HEK293 (cell line): ENCODE data around the gene CERS4.

Experiments
- CTCF ChIA-PET: fragments of 350-600 bp; formaldehyde crosslinking; extraction: SDS; loops from one replicate; lab custom pipeline; 2021; ENCODE audit warnings: antibody characterized with exemption; lab: Yijun Ruan, JAX
- POLR2A ChIA-PET: fragments of 300-600 bp; formaldehyde crosslinking; extraction: SDS; loops from one replicate; lab custom pipeline; 2020; ENCODE audit warnings: antibody characterized with exemption, inconsistent platforms; lab: Yijun Ruan, JAX
- H3K27ac ChIP-seq: fragments of 200-500 bp; sonication (Bioruptor generic); 2 replicates; pipeline ENCODE4 v1.5.1; 2014; ENCODE audit warnings: low read depth, low read length, control low read depth, inconsistent platforms; ENCODE audit errors: extremely low read depth
- H3K36me3 ChIP-seq, 2 experiments: fragments of 200-500 bp in 1 of 2; sonication (Bioruptor generic) in 1 of 2; 1 replicate in 1 of 2; 2 replicates in 1 of 2; pipeline ENCODE4 v1.5.1; 2014 to 2017; ENCODE audit warnings: inconsistent platforms in 2 of 2, low read length in 2 of 2; ENCODE audit not compliant: control insufficient read depth in 2 of 2, insufficient read depth in 1 of 2
- H3K4me1 ChIP-seq: fragments of 200-500 bp; sonication (Bioruptor generic); 2 replicates; pipeline ENCODE4 v1.5.1; 2014; ENCODE audit warnings: mild to moderate bottlenecking, low read length, inconsistent platforms; ENCODE audit not compliant: control insufficient read depth, insufficient read depth
- H3K4me3 ChIP-seq: 2 replicates; pipeline ENCODE4 v1.5.1; 2011; ENCODE audit warnings: low read depth, mild to moderate bottlenecking, control low read depth, low read length, moderate library complexity
- H3K9me3 ChIP-seq: fragments of 200-500 bp; sonication (Bioruptor generic); 2 replicates; pipeline ENCODE4 v1.5.1; 2014; ENCODE audit warnings: low read depth, low read length, inconsistent platforms; ENCODE audit not compliant: control insufficient read depth, insufficient read depth
- KLF10 ChIP-seq: fragments of 450-650 bp; IDR thresholded peaks from 2 replicates; pipeline ENCODE4 v1.5.1; 2018; ENCODE audit warnings: missing biosample characterization, mild to moderate bottlenecking, missing genetic modification characterization
- REPIN1 ChIP-seq: fragments of 450-650 bp; formaldehyde crosslinking; IDR thresholded peaks from 2 replicates; pipeline ENCODE4 v1.5.1; 2017; ENCODE audit warnings: missing biosample characterization, missing genetic modification characterization, low read depth
- ZBTB48 ChIP-seq: fragments of 450-650 bp; formaldehyde crosslinking; IDR thresholded peaks from 2 replicates; pipeline ENCODE4 v1.5.1; 2016; ENCODE audit warnings: missing biosample characterization, missing genetic modification characterization
- ZFHX2 ChIP-seq: fragments of 450-650 bp; formaldehyde crosslinking; conservative IDR thresholded peaks from 2 replicates; pipeline ENCODE4 v1.5.1; 2016; ENCODE audit warnings: missing biosample characterization, missing genetic modification characterization
- ZFP41 ChIP-seq: fragments of 450-650 bp; formaldehyde crosslinking; IDR thresholded peaks from 2 replicates; pipeline ENCODE4 v1.5.1; 2016; ENCODE audit warnings: missing biosample characterization, missing genetic modification characterization, borderline replicate concordance
- ZIC2 ChIP-seq: fragments of 450-650 bp; formaldehyde crosslinking; IDR thresholded peaks from 2 replicates; pipeline ENCODE4 v1.5.1; 2016; ENCODE audit warnings: missing biosample characterization, missing genetic modification characterization
- ZNF133 ChIP-seq: fragments of 450-650 bp; formaldehyde crosslinking; IDR thresholded peaks from 2 replicates; pipeline ENCODE4 v1.5.1; 2016; ENCODE audit warnings: missing biosample characterization, missing genetic modification characterization
- ZNF239 ChIP-seq: fragments of 450-650 bp; formaldehyde crosslinking; IDR thresholded peaks from 2 replicates; pipeline ENCODE4 v1.5.1; 2016; ENCODE audit warnings: missing biosample characterization, missing genetic modification characterization
- ZNF248 ChIP-seq: fragments of 450-650 bp; formaldehyde crosslinking; IDR thresholded peaks from 2 replicates; pipeline ENCODE4 v1.5.1; 2017; ENCODE audit warnings: missing biosample characterization, missing genetic modification characterization
- ZNF274 ChIP-seq, 2 experiments: fragments of 200-500 bp in 1 of 2; fragments of 450-650 bp in 1 of 2; sonication (Bioruptor generic) in 1 of 2; formaldehyde crosslinking in 1 of 2; IDR thresholded peaks; 2 replicates each; pipeline versions ENCODE4 v1.5.1 to v1.6.1; 2014 to 2016; ENCODE audit warnings: borderline replicate concordance in 1 of 2, inconsistent platforms in 1 of 2, low read length in 1 of 2, missing biosample characterization in 1 of 2, missing genetic modification characterization in 1 of 2
- ZNF366 ChIP-seq: fragments of 450-650 bp; formaldehyde crosslinking; conservative IDR thresholded peaks from 2 replicates; pipeline ENCODE4 v1.5.1; 2016; ENCODE audit warnings: missing biosample characterization, missing genetic modification characterization
- ZNF37A ChIP-seq: fragments of 450-650 bp; IDR thresholded peaks from 2 replicates; pipeline ENCODE4 v1.5.1; 2018; ENCODE audit warnings: missing biosample characterization, missing genetic modification characterization
- ZNF394 ChIP-seq: fragments of 450-650 bp; formaldehyde crosslinking; IDR thresholded peaks from 2 replicates; pipeline ENCODE4 v1.5.1; 2016; ENCODE audit warnings: missing biosample characterization, missing genetic modification characterization, mild to moderate bottlenecking, moderate library complexity, borderline replicate concordance
- ZNF404 ChIP-seq: fragments of 450-650 bp; formaldehyde crosslinking; IDR thresholded peaks from 2 replicates; pipeline ENCODE4 v1.5.1; 2017; ENCODE audit warnings: missing biosample characterization, missing genetic modification characterization
- ZNF449 ChIP-seq: fragments of 450-650 bp; formaldehyde crosslinking; IDR thresholded peaks from 2 replicates; pipeline ENCODE4 v1.5.1; 2017; ENCODE audit warnings: missing biosample characterization, mild to moderate bottlenecking, missing genetic modification characterization, moderate library complexity
- ZNF701 ChIP-seq: fragments of 450-650 bp; formaldehyde crosslinking; IDR thresholded peaks from 2 replicates; pipeline ENCODE4 v1.5.1; 2016; ENCODE audit warnings: missing biosample characterization, missing genetic modification characterization
- ZNF747 ChIP-seq: fragments of 450-650 bp; formaldehyde crosslinking; IDR thresholded peaks from 2 replicates; pipeline ENCODE4 v1.5.1; 2016; ENCODE audit warnings: missing biosample characterization, missing genetic modification characterization
- ZSCAN23 ChIP-seq: fragments of 450-650 bp; formaldehyde crosslinking; IDR thresholded peaks from 2 replicates; pipeline ENCODE4 v1.5.1; 2016; ENCODE audit warnings: missing biosample characterization, missing genetic modification characterization

The CERS4 gene

DNA sequence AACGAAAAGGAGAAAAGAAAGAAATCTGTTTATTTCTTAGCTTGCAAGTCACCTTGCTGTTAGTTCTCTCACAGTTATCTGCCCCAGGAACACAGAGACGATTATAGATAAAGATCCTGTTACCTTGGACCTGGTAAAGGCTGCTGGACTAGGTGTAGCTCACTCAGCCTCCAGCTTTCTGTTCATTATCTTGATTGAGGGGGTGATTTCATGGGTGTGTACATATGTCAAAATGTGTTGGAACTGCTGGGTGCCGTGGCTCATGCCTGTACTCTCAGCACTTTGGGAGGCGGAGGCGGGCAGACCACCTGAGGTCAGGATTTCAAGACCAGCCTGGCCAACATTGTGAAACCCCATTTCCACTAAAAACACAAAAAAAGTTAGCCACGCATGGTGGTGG, 27.9 kb downstream of the CERS4 start:
- Histone ChIP-seq H3K4me1 (peaks cover 3% of the 10 kb centered on the region; the same call in 1 of the 2 replicates), H3K4me3 (no peak overlapping the region), H3K27ac (no peak overlapping the region), H3K9me3 (no peaks in the 10 kb centered on the region), H3K36me3 (no peaks in the 10 kb centered on the region; a peak in 1 of 3 replicates)
- POLR2A ChIA-PET, result no interaction called here
- TF ChIP-seq ZFHX2 (tag by site-specific recombination) (0 out of 2 replicates have a peak, but pooled peaks have one; percentile 4), ZNF248 (tag by site-specific recombination) (no peak), ZSCAN23 (tag by site-specific recombination) (no peak), ZIC2 (tag by site-specific recombination) (no peak), ZNF274 (IDR thresholded peaks at IDR 0.05; ENCODE audit: low read length) (no peak), ZNF274 (tag by site-specific recombination; IDR thresholded peaks at IDR 0.05; ENCODE audit: borderline replicate concordance) (no peak), ZFP41 (tag by site-specific recombination) (no peak), ZNF394 (tag by site-specific recombination) (no peak)
- CTCF ChIA-PET, result interaction anchor here (0.6 to 0.8 kb wide), 2 partner anchors 15 to 19 kb away, joined by 3 read pairs; no protein-coding TSS in a partner anchor

- TF ChIP-seq ZNF701 (tag by site-specific recombination), result no peak
- TF ChIP-seq ZNF404 (tag by site-specific recombination), result no peak
- TF ChIP-seq REPIN1, result no peak
- no peak for TF ChIP-seq KLF10 (tag by site-specific recombination)
- no peak for TF ChIP-seq ZNF37A
- TF ChIP-seq ZNF747, result no peak
- no peak for TF ChIP-seq ZNF366 (tag by site-specific recombination)
- TF ChIP-seq ZNF239 (tag by site-specific recombination), result no peak
- TF ChIP-seq ZBTB48 (tag by site-specific recombination), result no peak
- TF ChIP-seq, all 188 proteins: peak for 0
- ChIA-PET CTCF (no interaction called here), POLR2A (no interaction called here)
- H3K9me3 ChIP-seq, result no peaks in the 10 kb centered on the region
- H3K27ac ChIP-seq, result no peak overlapping the region
- H3K4me1 ChIP-seq, result peaks cover 3% of the 10 kb centered on the region; the same call in 1 of the 2 replicates
- no peak overlapping the region for H3K4me3 ChIP-seq
- peaks cover 0 to 5% of the 10 kb centered on the region in 2 experiments; a peak in 1 of 3 replicates for H3K36me3 ChIP-seq
These were observed 29.1 kb downstream of the CERS4 start for GRCh38 chr19:8238251-8238650.

DNA sequence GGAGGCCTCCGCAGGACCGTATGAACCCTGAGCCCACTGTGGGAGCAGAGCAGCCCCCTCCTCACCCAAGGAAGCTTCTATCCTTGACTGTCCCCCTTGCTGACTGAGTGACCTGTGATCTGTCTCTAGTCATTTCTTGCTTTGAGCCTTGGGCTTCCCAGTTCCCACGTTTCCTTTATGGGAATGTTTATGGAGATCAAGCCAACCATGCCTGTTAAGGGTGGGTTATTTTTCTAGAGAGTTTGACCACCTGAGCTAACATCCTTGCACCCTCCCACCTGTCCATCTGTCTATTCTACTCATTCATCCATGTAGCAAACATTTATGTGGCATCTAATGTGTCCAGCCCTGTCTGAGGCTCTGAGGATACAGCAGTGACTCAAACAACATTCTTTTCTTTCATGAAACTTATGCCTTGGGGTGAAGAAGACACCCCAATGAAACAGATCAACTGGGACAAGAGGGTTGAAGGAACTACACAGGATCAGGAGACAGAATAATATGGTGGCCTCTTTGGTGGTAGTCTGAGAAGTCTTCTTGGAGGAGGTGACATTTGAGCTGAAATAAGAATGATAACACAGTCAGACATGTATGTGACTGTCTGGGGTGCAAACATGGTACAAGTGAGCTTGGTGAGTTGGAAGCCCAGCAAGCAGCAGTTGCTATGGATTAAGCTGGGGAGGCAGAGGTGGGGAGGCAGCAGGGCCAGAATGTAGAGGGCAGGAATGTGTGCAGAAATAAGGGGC, 30.5 kb downstream of the CERS4 start:
- ChIA-PET CTCF (interaction anchor here (0.5 to 1.8 kb wide), 5 partner anchors 12 to 295 kb away, joined by 3 to 6 read pairs (median 5); no protein-coding TSS in a partner anchor), POLR2A (no interaction called here)
- TF ChIP-seq ZNF133, result peak; percentile 35
- no peak for TF ChIP-seq ZNF449 (tag by site-specific recombination)
- Histone ChIP-seq H3K9me3 (no peaks in the 10 kb centered on the region), H3K4me1 (peaks cover 3% of the 10 kb centered on the region; the same call in 1 of the 2 replicates), H3K27ac (no peak overlapping the region), H3K4me3 (no peak overlapping the region), H3K36me3 (peaks cover 0 to 5% of the 10 kb centered on the region in 2 experiments; a peak in 1 of 3 replicates)
